ENCODE measurements around the gene DUSP15.

- TF ChIP-seq CTCF (IDR thresholded peaks at IDR 0.05; ENCODE audit: insufficient read depth, low read length) = no peak
- no peak for TF ChIP-seq REST (IDR thresholded peaks at IDR 0.05; ENCODE audit: insufficient replicate concordance, low read depth)
- no peak for TF ChIP-seq POLR2AphosphoS5 (IDR thresholded peaks at IDR 0.05; ENCODE audit: low read depth)
- TF ChIP-seq SPI1 (IDR thresholded peaks at IDR 0.05; ENCODE audit: borderline replicate concordance, low read depth) = no peak
Observed at GRCh38 chr20:31811796-31812728, 58.3 kb downstream of the DUSP15 start.

Data from HL-60 (cell line).